DOHH2 (cell line): ENCODE measurements around the gene CYB561.

Experiments used
- H3F3A ChIP-seq: fragments of 200-600 bp; sonication (generic), shearing (Covaris generic); 2 replicates; pipeline ENCODE4 v1.6.0; 2016; ENCODE audit warnings: antibody characterized with exemption, mild to moderate bottlenecking; ENCODE audit not compliant: control insufficient read depth, insufficient read depth
- H3K27ac ChIP-seq: fragments of 200-600 bp; sonication (generic); 2 replicates; pipeline ENCODE4 v1.5.1; 2014; ENCODE audit warnings: low read depth, mild to moderate bottlenecking, low read length, moderate library complexity
- H3K27me3 ChIP-seq: fragments of 200-600 bp; sonication (generic); 2 replicates; pipeline ENCODE4 v1.6.1; 2014; ENCODE audit warnings: mild to moderate bottlenecking, low read length, mixed read lengths; ENCODE audit not compliant: control insufficient read depth
- H3K36me3 ChIP-seq: fragments of 200-600 bp; sonication (generic); 2 replicates; pipeline ENCODE4 v1.6.1; 2014; ENCODE audit warnings: mild to moderate bottlenecking, low read length, moderate library complexity, mixed read lengths; ENCODE audit not compliant: control insufficient read depth
- H3K4me1 ChIP-seq: fragments of 200-600 bp; sonication (generic); 2 replicates; pipeline ENCODE4 v1.6.1; 2014; ENCODE audit warnings: mild to moderate bottlenecking, low read length, mixed read lengths; ENCODE audit not compliant: control insufficient read depth
- H3K4me2 ChIP-seq: fragments of 200-600 bp; sonication (generic); 2 replicates; pipeline ENCODE4 v1.6.0; 2014; ENCODE audit warnings: mild to moderate bottlenecking, low read length, moderate library complexity
- H3K4me3 ChIP-seq: fragments of 200-600 bp; sonication (generic); 2 replicates; pipeline ENCODE4 v1.5.1; 2014; ENCODE audit warnings: mild to moderate bottlenecking, low read length, mixed read lengths
- H3K79me2 ChIP-seq: fragments of 200-600 bp; sonication (generic); 2 replicates; pipeline ENCODE4 v1.6.1; 2014; ENCODE audit warnings: mild to moderate bottlenecking, low read length, mixed read lengths; ENCODE audit not compliant: control insufficient read depth
- H3K9me2 ChIP-seq: fragments of 200-600 bp; sonication (generic); replicated peaks from 2 replicates; pipeline ENCODE4 v1.6.1; 2014; ENCODE audit warnings: mild to moderate bottlenecking, low read length, mixed read lengths; ENCODE audit not compliant: control insufficient read depth
- H3K9me3 ChIP-seq: fragments of 200-600 bp; sonication (generic); 2 replicates; pipeline ENCODE4 v1.6.1; 2014; ENCODE audit warnings: antibody characterized with exemption, low read length, mixed read lengths; ENCODE audit not compliant: control insufficient read depth, insufficient read depth
- H4K20me1 ChIP-seq: fragments of 200-600 bp; sonication (generic); 2 replicates; pipeline ENCODE4 v1.6.0; 2014; ENCODE audit warnings: low read depth, mild to moderate bottlenecking, antibody characterized with exemption, low read length, moderate library complexity; ENCODE audit not compliant: control insufficient read depth, insufficient read depth
- CTCF ChIP-seq: fragments of 200-600 bp; sonication (generic); IDR thresholded peaks from one replicate; pipeline ENCODE4 v1.5.1; 2014; ENCODE audit warnings: antibody characterized with exemption, mild to moderate bottlenecking, low read depth, low read length; ENCODE audit not compliant: poor library complexity, severe bottlenecking
- EZH2phosphoT487 ChIP-seq: fragments of 200-600 bp; sonication (generic); IDR thresholded peaks from 2 replicates; pipeline ENCODE4 v1.6.1; 2017; ENCODE audit warnings: borderline replicate concordance, mild to moderate bottlenecking, antibody characterized with exemption, low read length, moderate library complexity, mixed read lengths

The CYB561 gene

GRCh38 chr17:63446753-63447470 lies 806 bp upstream of the CYB561 start:
- Histone ChIP-seq H3K9me3 (no peaks in the 10 kb centered on the region), H3K36me3 (no peaks in the 10 kb centered on the region), H3K4me1 (peaks cover 9% of the 10 kb centered on the region; the same call in 1 of the 2 replicates), H3K4me2 (peak overlapping the region; percentile 48; the same call in 1 of the 2 replicates), H3K27me3 (peaks cover 30% of the 10 kb centered on the region), H3K4me3 (no peak overlapping the region; the same call in 1 of the 2 replicates), H3F3A (no peaks in the 10 kb centered on the region), H3K9me2 (no peaks in the 10 kb centered on the region), H4K20me1 (no peaks in the 10 kb centered on the region), H3K27ac (no peak overlapping the region), H3K79me2 (no peaks in the 10 kb centered on the region)
- TF ChIP-seq EZH2phosphoT487, result no peak
- no peak for TF ChIP-seq CTCF

- no peak for TF ChIP-seq EZH2phosphoT487
- TF ChIP-seq CTCF, result no peak
- Histone ChIP-seq H3K4me3 (peak overlapping the region; percentile 39), H3K36me3 (no peaks in the 10 kb centered on the region), H3K4me1 (peaks cover 9% of the 10 kb centered on the region; the same call in 1 of the 2 replicates), H3F3A (no peaks in the 10 kb centered on the region), H3K9me2 (no peaks in the 10 kb centered on the region), H3K79me2 (no peaks in the 10 kb centered on the region), H3K4me2 (peak overlapping the region; percentile 48), H3K27ac (no peak overlapping the region), H4K20me1 (no peaks in the 10 kb centered on the region), H3K27me3 (peaks cover 30% of the 10 kb centered on the region), H3K9me3 (no peaks in the 10 kb centered on the region)
These were observed 544 bp downstream of the CYB561 start for GRCh38 chr17:63445571-63445953.

GRCh38 chr17:63445065-63445464 lies 1.0 kb downstream of the CYB561 start:
- H3K4me2 ChIP-seq, result no peak overlapping the region
- H3K9me2 ChIP-seq, result no peaks in the 10 kb centered on the region
- H3K9me3 ChIP-seq, result no peaks in the 10 kb centered on the region
- H3K27me3 ChIP-seq, result peaks cover 30% of the 10 kb centered on the region
- H3F3A ChIP-seq, result no peaks in the 10 kb centered on the region
- H3K27ac ChIP-seq, result no peak overlapping the region
- no peak overlapping the region for H3K4me3 ChIP-seq
- no peaks in the 10 kb centered on the region for H3K79me2 ChIP-seq
- H4K20me1 ChIP-seq, result no peaks in the 10 kb centered on the region
- peaks cover 9% of the 10 kb centered on the region; the same call in 1 of the 2 replicates for H3K4me1 ChIP-seq
- TF ChIP-seq EZH2phosphoT487, result no peak
- no peak for TF ChIP-seq CTCF
- H3K36me3 ChIP-seq, result no peaks in the 10 kb centered on the region
